OCI-LY7 (cell line): ENCODE data around the gene MINDY4.

ENCODE experiments used
- EZH2phosphoT487 ChIP-seq: fragments of 200-600 bp; sonication (generic); IDR thresholded peaks from 2 replicates; pipeline ENCODE4 v1.6.1; 2018; ENCODE audit warnings: low read depth, borderline replicate concordance, mild to moderate bottlenecking, mixed run types, antibody characterized with exemption, low read length, moderate library complexity, mixed read lengths
- TF ChIP-seq, protein P1 (sequence below): fragments of 200-600 bp; sonication (generic); conservative IDR thresholded peaks from 2 replicates; pipeline ENCODE4 v1.5.1; 2014; ENCODE audit warnings: mild to moderate bottlenecking, antibody characterized with exemption, low read length, moderate library complexity, mixed read lengths

DNA sequence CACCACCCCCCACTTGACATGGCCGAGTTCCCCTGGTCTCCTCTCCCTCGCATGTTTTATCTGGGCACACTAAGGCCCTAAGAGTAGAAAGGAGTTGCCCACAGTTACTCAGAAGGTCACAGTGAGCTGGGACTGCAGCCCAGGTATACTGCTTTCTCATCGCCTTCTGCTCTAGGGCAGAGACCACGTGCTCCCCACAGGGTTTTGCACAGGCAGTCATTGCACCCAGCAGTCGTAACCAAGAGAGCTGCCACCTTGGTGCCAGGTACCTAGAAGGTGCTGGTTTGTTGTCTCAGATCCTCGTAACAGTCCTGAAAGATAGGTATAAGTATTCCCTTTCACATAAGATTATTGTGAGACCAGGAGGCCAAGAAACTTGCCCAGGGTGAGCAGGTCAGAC, 1.8 kb downstream of the MINDY4 start:
- TF ChIP-seq, protein P1, sequence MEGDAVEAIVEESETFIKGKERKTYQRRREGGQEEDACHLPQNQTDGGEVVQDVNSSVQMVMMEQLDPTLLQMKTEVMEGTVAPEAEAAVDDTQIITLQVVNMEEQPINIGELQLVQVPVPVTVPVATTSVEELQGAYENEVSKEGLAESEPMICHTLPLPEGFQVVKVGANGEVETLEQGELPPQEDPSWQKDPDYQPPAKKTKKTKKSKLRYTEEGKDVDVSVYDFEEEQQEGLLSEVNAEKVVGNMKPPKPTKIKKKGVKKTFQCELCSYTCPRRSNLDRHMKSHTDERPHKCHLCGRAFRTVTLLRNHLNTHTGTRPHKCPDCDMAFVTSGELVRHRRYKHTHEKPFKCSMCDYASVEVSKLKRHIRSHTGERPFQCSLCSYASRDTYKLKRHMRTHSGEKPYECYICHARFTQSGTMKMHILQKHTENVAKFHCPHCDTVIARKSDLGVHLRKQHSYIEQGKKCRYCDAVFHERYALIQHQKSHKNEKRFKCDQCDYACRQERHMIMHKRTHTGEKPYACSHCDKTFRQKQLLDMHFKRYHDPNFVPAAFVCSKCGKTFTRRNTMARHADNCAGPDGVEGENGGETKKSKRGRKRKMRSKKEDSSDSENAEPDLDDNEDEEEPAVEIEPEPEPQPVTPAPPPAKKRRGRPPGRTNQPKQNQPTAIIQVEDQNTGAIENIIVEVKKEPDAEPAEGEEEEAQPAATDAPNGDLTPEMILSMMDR = no peak
- TF ChIP-seq EZH2phosphoT487 = no peak
